GM21367 (cell line): ENCODE results near the gene PLP2.
"Not testable (repeated sequence)": the region's sequence is repeated elsewhere in the genome, so short reads cannot be mapped to it uniquely, and the experiment has no call there.

Source experiments
- ATAC-seq: cut with Tn5 transposase; IDR thresholded peaks from one replicate; pipeline ENCODE4 v1.9.1; 2021; ENCODE audit not compliant: unreplicated experiment

Gene PLP2

GRCh38 chrX:49171752-49172279 lies at the start of gene PLP2:
TSS of gene PLP2 (plus strand) at chrX:49171898. CDS start at chrX:49172001, 103 bp downstream.
- ATAC-seq = no peak

- no peak for ATAC-seq
These were observed 49.2 kb upstream of the PLP2 start for GRCh38 chrX:49122499-49122898.

GRCh38 chrX:49127742-49128258 lies 43.9 kb upstream of the PLP2 start:
- not testable (repeated sequence) for ATAC-seq

GRCh38 chrX:49129427-49129826 lies 42.3 kb upstream of the PLP2 start:
- no peak for ATAC-seq

GRCh38 chrX:49132275-49132674 lies 39.4 kb upstream of the PLP2 start:
- ATAC-seq = not testable (repeated sequence)

GRCh38 chrX:49133759-49134158 lies 37.9 kb upstream of the PLP2 start:
- ATAC-seq = no peak

GRCh38 chrX:49137492-49137891 lies 34.2 kb upstream of the PLP2 start:
- ATAC-seq = no peak

- ATAC-seq = no peak
These were observed 32.0 kb upstream of the PLP2 start for GRCh38 chrX:49139713-49140112.

GRCh38 chrX:49142264-49142663 lies 29.4 kb upstream of the PLP2 start:
- not testable (repeated sequence) for ATAC-seq

GRCh38 chrX:49143154-49143553 lies 28.5 kb upstream of the PLP2 start:
- ATAC-seq = not testable (repeated sequence)

- ATAC-seq = no peak
These were observed 24.4 kb upstream of the PLP2 start for GRCh38 chrX:49147282-49147681.

GRCh38 chrX:49147936-49148335 lies 23.8 kb upstream of the PLP2 start:
- no peak for ATAC-seq

GRCh38 chrX:49148390-49149100 lies 23.2 kb upstream of the PLP2 start:
- ATAC-seq = not testable (repeated sequence)

GRCh38 chrX:49149291-49149690 lies 22.4 kb upstream of the PLP2 start:
- ATAC-seq = not testable (repeated sequence)

GRCh38 chrX:49153467-49153866 lies 18.2 kb upstream of the PLP2 start:
- ATAC-seq = no peak

- no peak for ATAC-seq
These were observed 16.3 kb upstream of the PLP2 start for GRCh38 chrX:49155243-49155899.

GRCh38 chrX:49155900-49156837 lies 15.5 kb upstream of the PLP2 start:
- peak; percentile 82 for ATAC-seq

- no peak for ATAC-seq
These were observed 14.5 kb upstream of the PLP2 start for GRCh38 chrX:49157194-49157593.

- ATAC-seq = no peak
These were observed 10.8 kb upstream of the PLP2 start for GRCh38 chrX:49160908-49161307.

GRCh38 chrX:49161632-49162031 lies 10.1 kb upstream of the PLP2 start:
- ATAC-seq = no peak

GRCh38 chrX:49162620-49163019 lies 9.1 kb upstream of the PLP2 start, which contains the start of gene MAGIX:
TSS of gene MAGIX (plus strand) at chrX:49162758. CDS start at chrX:49162890, 132 bp downstream.
- ATAC-seq = no peak
